Dermis microvascular lymphatic vessel endothelial cell (primary cell): ENCODE measurements around the gene AGAP6. TPM values are rescaled to one million over a fixed set of nuclear protein-coding genes. Genes with fewer than 3 reads are reported as not detected.
A peak's percentile ranks its signal among the peaks of the same experiment; 100 is the strongest.
"Not testable (repeated sequence)": the region's sequence is repeated elsewhere in the genome, so short reads cannot be mapped to it uniquely, and the experiment has no call there.

Experiments
- DNase-seq, 2 donors: peaks; one replicate each; pipeline versions ENCODE4 v3.0.0 to v3.0.0-alpha.2; 2010; ENCODE audit warnings: low read depth in 2 of 2
- total RNA-seq: library from RNA; depleted of rRNA; stranded (reverse); fragments of >200 nt; gene quantifications from 2 replicates; pipeline ENCODE4 v1.2.1, GENCODE V29; 2014

AGAP6 gene
- total RNA-seq, 1 donor from 2014 or later, result 1.2 TPM

GRCh38 chr10:50024716-50025383, 36.6 kb downstream of the AGAP6 start:
- not testable (repeated sequence) for DNase-seq

- DNase-seq, result no peak
Observed at GRCh38 chr10:50025627-50026026, 37.4 kb downstream of the AGAP6 start.

GRCh38 chr10:50027195-50027594, 39.0 kb downstream of the AGAP6 start:
- DNase-seq, result no peak

DNA sequence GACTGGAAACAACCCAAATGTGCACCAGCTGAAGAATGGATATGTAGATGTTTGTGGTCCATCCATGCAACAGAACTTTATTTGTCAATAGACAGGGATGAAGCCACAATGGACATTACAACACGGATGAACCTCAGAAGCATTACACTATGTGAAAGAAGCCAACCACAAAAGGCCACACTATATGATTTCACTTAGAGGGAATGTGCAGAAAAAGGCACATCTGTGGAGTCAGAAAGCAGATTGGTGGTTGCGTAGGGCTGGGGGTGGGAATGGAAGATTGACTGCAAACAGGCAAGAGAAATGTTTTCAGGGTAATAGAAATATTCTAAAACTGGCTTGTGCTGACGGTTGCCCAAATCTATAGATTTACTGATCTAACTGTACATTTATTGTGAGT, 45.3 kb downstream of the AGAP6 start:
- DNase-seq, result no peak

GRCh38 chr10:50035337-50035736, 47.1 kb downstream of the AGAP6 start:
- DNase-seq, result peak; percentile 17 to 53

DNA sequence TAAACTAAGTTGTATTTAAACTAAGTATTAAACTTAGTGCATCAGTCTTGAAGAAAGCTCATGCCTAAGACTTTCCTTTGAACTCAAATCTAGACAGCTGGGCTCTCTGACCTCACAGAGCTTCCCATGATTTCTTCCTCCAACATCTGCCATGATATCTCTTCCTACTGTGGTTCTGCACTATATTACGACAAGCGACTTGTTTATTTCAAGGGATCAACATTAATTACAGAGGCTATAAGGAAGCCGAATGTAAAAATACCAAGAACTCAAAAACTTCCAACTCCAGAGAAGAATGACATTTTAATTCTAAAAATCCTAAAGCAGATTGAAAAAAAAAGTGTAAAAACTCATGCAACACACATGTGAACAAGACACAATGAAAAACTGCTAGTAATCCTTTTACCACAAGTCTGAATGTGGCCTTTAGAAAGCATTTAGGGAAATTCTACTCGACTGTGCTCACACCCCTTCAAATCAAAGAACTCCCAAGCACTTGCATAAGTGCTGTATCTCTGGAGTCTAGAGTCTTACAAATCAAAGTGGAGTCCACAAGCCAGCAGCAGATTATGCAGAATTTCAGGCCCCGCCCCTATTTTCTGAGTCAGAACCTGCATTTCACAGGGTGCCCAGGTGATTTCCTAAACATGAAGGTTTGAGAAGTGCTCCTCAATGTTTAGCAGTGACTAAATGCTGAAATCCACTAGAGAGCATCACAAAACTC, 56.9 kb downstream of the AGAP6 start:
- DNase-seq, result no peak

GRCh38 chr10:50046457-50046856, 58.3 kb downstream of the AGAP6 start:
- not testable (repeated sequence) for DNase-seq

- not testable (repeated sequence) for DNase-seq
Observed at GRCh38 chr10:50047594-50047993, 59.4 kb downstream of the AGAP6 start.

DNA sequence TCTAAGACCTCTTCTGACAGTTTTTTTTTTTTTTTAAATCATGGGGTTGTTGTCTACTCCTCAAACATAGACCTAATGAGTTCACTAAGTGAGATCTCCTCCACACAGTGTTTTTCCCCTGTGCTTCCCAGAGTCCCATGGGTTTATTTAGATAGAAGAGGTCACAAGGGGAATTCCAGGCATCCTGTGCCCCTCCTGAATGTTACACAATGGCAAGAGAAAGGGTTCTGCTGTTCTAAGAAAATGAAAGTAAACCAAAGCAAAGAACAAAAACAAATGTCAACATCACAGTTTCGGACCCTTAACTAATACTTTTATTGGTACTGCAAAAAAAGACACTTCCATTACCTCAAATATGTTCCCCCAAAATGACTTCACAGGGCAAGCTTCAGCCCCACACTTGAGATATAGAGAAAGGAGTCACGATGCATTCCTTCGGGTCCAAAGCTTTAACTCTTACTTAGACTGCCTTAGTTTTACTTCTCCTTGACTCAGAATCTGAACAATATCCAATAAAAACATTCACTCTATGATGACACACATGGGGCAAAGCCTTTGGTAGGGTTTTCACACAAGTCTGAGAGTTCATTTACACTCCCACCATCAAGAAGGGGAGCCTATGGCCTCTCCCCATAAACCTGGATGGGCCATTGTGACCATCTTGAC, 63.9 kb downstream of the AGAP6 start:
- DNase-seq, result peak in 1 of 2 donors; percentile 50

GRCh38 chr10:50052778-50053376, 64.7 kb downstream of the AGAP6 start:
- DNase-seq, result not testable (repeated sequence)

GRCh38 chr10:50055494-50056292, 67.5 kb downstream of the AGAP6 start:
- not testable (repeated sequence) for DNase-seq

GRCh38 chr10:50056654-50057053, 68.4 kb downstream of the AGAP6 start:
- not testable (repeated sequence) for DNase-seq

DNA sequence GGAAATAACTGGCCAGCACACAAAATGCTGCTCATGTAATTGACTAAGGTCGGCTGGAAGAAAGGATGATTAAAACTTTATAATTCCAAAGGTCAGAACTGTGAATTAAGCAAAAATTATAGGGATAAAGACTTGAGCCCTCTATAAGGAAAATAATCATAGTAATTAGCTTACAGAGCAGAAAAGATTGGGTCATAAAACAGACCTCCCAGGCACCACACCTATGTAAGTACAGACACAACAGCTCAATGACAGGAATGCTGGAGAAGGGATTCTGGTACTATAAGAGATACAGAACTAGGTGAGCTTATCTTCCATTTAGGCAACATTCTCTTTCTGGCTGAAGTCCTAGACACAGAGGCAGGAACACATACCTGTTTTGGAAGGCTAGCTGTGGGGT, 70.5 kb downstream of the AGAP6 start:
- not testable (repeated sequence) for DNase-seq

- DNase-seq, result not testable (repeated sequence)
Observed at GRCh38 chr10:50059946-50060345, 71.7 kb downstream of the AGAP6 start.

Other genes with a start within 250 kb of the AGAP6 start
- gene OGDHL, start 226.1 kb upstream of the AGAP6 start, total RNA-seq, result 0.13 and 1.0 TPM in 2 replicates
- gene PARG, start 46.4 kb upstream of the AGAP6 start, total RNA-seq, result 19.4 and 21.9 TPM in 2 replicates
- 7.1 and 9.4 TPM in 2 replicates for gene TIMM23B, start 46.4 kb upstream of the AGAP6 start, total RNA-seq
- gene WASHC2A, start 79.5 kb downstream of the AGAP6 start, total RNA-seq, result 27.3 and 34.6 TPM in 2 replicates